Neutrophil (primary cell): ENCODE measurements around the gene SOX8.
"Not testable (repeated sequence)": the region's sequence is repeated elsewhere in the genome, so short reads cannot be mapped to it uniquely, and the experiment has no call there.

Experiments used
- H3K27ac ChIP-seq: fragments of 200-600 bp; sonication (generic); 2 replicates; pipeline ENCODE4 v1.5.1; 2016; ENCODE audit warnings: mild to moderate bottlenecking, moderate library complexity
- H3K27me3 ChIP-seq: fragments of 200-600 bp; sonication (generic); 2 replicates; pipeline ENCODE4 v1.6.0; 2016; ENCODE audit warnings: mild to moderate bottlenecking
- H3K36me3 ChIP-seq: fragments of 200-600 bp; sonication (generic); 2 replicates; pipeline ENCODE4 v1.5.1; 2017
- H3K4me1 ChIP-seq, 2 experiments: fragments of 200-600 bp in 1 of 2; sonication (generic) in 1 of 2; 1 replicate in 1 of 2; 2 replicates in 1 of 2; pipeline versions ENCODE4 v1.5.1 to v1.6.1; 2013 to 2016; ENCODE audit warnings: low read depth in 1 of 2, low read length in 1 of 2, mild to moderate bottlenecking in 1 of 2, moderate library complexity in 1 of 2; ENCODE audit not compliant: control insufficient read depth in 1 of 2, insufficient read depth in 1 of 2
- H3K4me3 ChIP-seq, 2 experiments: fragments of 200-600 bp in 1 of 2; sonication (generic) in 1 of 2; 1 replicate in 1 of 2; 2 replicates in 1 of 2; pipeline ENCODE4 v1.5.1; 2013 to 2016; ENCODE audit warnings: low read depth in 1 of 2, low read length in 1 of 2, mild to moderate bottlenecking in 1 of 2, moderate library complexity in 1 of 2
- H3K9me3 ChIP-seq: fragments of 200-600 bp; sonication (generic); 2 replicates; pipeline ENCODE4 v1.5.1; 2016
- CTCF ChIP-seq: fragments of 200-600 bp; sonication (generic); IDR thresholded peaks from 2 replicates; pipeline ENCODE4 v1.5.1; 2016; ENCODE audit warnings: antibody characterized with exemption

Gene SOX8

GRCh38 chr16:1024138-1024537 lies 42.6 kb downstream of the SOX8 start:
- H3K4me1 ChIP-seq, result no peaks in the 10 kb centered on the region
- H3K27me3 ChIP-seq, result peaks cover 22% of the 10 kb centered on the region
- no peak for TF ChIP-seq CTCF

GRCh38 chr16:1025183-1025809 lies 43.7 kb downstream of the SOX8 start:
- peaks cover 32% of the 10 kb centered on the region for H3K27me3 ChIP-seq
- H3K9me3 ChIP-seq, H3K36me3 ChIP-seq, H3K27ac ChIP-seq, H3K4me3 ChIP-seq, H3K4me1 ChIP-seq: not testable (repeated sequence)

More at GRCh38 chr16:1024138-1024537, 42.6 kb downstream of the SOX8 start:
- Histone ChIP-seq H3K4me3 (no peak overlapping the region), H3K36me3 (no peaks in the 10 kb centered on the region), H3K27ac (no peak overlapping the region), H3K9me3 (no peaks in the 10 kb centered on the region)

GRCh38 chr16:1026057-1026783 lies 44.6 kb downstream of the SOX8 start:
- no peak overlapping the region for H3K4me3 ChIP-seq
- H3K27me3 ChIP-seq, result peaks cover 38% of the 10 kb centered on the region
- H3K4me1 ChIP-seq, result no peaks in the 10 kb centered on the region
- no peak for TF ChIP-seq CTCF
- H3K27ac ChIP-seq, result no peak overlapping the region
- no peaks in the 10 kb centered on the region for H3K9me3 ChIP-seq
- no peaks in the 10 kb centered on the region for H3K36me3 ChIP-seq

GRCh38 chr16:1026784-1027500 lies 45.4 kb downstream of the SOX8 start:
- no peaks in the 10 kb centered on the region for H3K4me1 ChIP-seq
- H3K36me3 ChIP-seq, result no peaks in the 10 kb centered on the region
- TF ChIP-seq CTCF, result no peak
- H3K9me3 ChIP-seq, result no peaks in the 10 kb centered on the region
- no peak overlapping the region for H3K4me3 ChIP-seq
- no peak overlapping the region for H3K27ac ChIP-seq
- H3K27me3 ChIP-seq, result peaks cover 38% of the 10 kb centered on the region

GRCh38 chr16:1027501-1027815 lies 45.9 kb downstream of the SOX8 start:
- Histone ChIP-seq H3K27me3 (peaks cover 38% of the 10 kb centered on the region), H3K4me3 (no peak overlapping the region), H3K9me3 (no peaks in the 10 kb centered on the region), H3K4me1 (no peaks in the 10 kb centered on the region), H3K27ac (no peak overlapping the region), H3K36me3 (no peaks in the 10 kb centered on the region)
- no peak for TF ChIP-seq CTCF

GRCh38 chr16:1028056-1028455 lies 46.5 kb downstream of the SOX8 start:
- no peak for TF ChIP-seq CTCF

More at GRCh38 chr16:1028056-1028455, 46.5 kb downstream of the SOX8 start:
- no peaks in the 10 kb centered on the region for H3K9me3 ChIP-seq
- peaks cover 38% of the 10 kb centered on the region for H3K27me3 ChIP-seq
- H3K4me1 ChIP-seq, result no peaks in the 10 kb centered on the region
- no peaks in the 10 kb centered on the region for H3K36me3 ChIP-seq
- H3K4me3 ChIP-seq, result no peak overlapping the region
- H3K27ac ChIP-seq, result no peak overlapping the region
